Peyer's patch (tissue), 4 donors: ENCODE data around the gene PRG2. TPM values are rescaled to one million over a fixed set of nuclear protein-coding genes. Genes with fewer than 3 reads are reported as not detected.

Source experiments
- DNase-seq, 3 donors: peaks; one replicate each; pipeline ENCODE4 v3.0.0-alpha.2; 2017 to 2019
- H3K27ac ChIP-seq, 4 donors: fragments of 200-600 bp; sonication (generic); one replicate each; pipeline ENCODE4 v1.5.1; 2016 to 2019
- H3K27me3 ChIP-seq, 2 donors: fragments of 200-600 bp; sonication (generic); one replicate each; pipeline ENCODE4 v1.5.1; 2019
- H3K36me3 ChIP-seq, 3 donors: fragments of 200-600 bp; sonication (generic); one replicate each; pipeline ENCODE4 v1.5.1; 2016 to 2019
- H3K4me1 ChIP-seq, 4 donors: fragments of 200-600 bp; sonication (generic); one replicate each; pipeline ENCODE4 v1.5.1; 2016 to 2019
- H3K4me3 ChIP-seq, 4 donors: fragments of 200-600 bp; sonication (generic); 1 replicate in 3 of 4; 2 replicates in 1 of 4; pipeline ENCODE4 v1.5.1; 2016 to 2019; ENCODE audit warnings: mild to moderate bottlenecking in 1 of 4
- H3K9me3 ChIP-seq, 4 donors: fragments of 200-600 bp; sonication (generic); one replicate each; pipeline ENCODE4 v1.5.1; 2016 to 2019; ENCODE audit warnings: mild to moderate bottlenecking in 1 of 4
- CTCF ChIP-seq, 6 experiments: fragments of 450-650 bp in 4 of 6; fragments of 200-600 bp in 2 of 6; sonication (generic) in 1 of 6; IDR thresholded peaks; one replicate each; pipeline ENCODE4 v1.5.1; 2017 to 2019; ENCODE audit warnings: antibody characterized with exemption in 6 of 6, mild to moderate bottlenecking in 3 of 6, moderate library complexity in 1 of 6
- POLR2A ChIP-seq, 2 donors: fragments of 450-650 bp; IDR thresholded peaks; one replicate each; pipeline ENCODE4 v1.5.1; 2017; ENCODE audit warnings: antibody characterized with exemption in 2 of 2, mild to moderate bottlenecking in 2 of 2, moderate library complexity in 2 of 2
- total RNA-seq, 4 donors: library from RNA; depleted of rRNA; stranded (reverse); fragments of >200 nt; gene quantifications; one replicate each; pipeline ENCODE4 v1.1.0, GENCODE V29; 2016

PRG2 gene
- total RNA-seq, 4 donors from 2014 or later, result not detected

- no peaks in the 10 kb centered on the region for H3K9me3 ChIP-seq
- H3K4me3 ChIP-seq, result no peak overlapping the region
- no peak overlapping the region for H3K27ac ChIP-seq
- TF ChIP-seq CTCF (IDR thresholded peaks at IDR 0.05) (no peak), POLR2A (IDR thresholded peaks at IDR 0.05) (no peak)
- H3K4me1 ChIP-seq, result no peaks in the 10 kb centered on the region
- no peaks in the 10 kb centered on the region for H3K27me3 ChIP-seq
- no peak for DNase-seq
- H3K36me3 ChIP-seq, result no peaks in the 10 kb centered on the region
These were observed 15.0 kb downstream of the PRG2 start for GRCh38 chr11:57375490-57375889.

- TF ChIP-seq POLR2A (IDR thresholded peaks at IDR 0.05) (no peak), CTCF (IDR thresholded peaks at IDR 0.05) (no peak)
- Histone ChIP-seq H3K36me3 (no peaks in the 10 kb centered on the region), H3K27me3 (no peaks in the 10 kb centered on the region), H3K4me3 (no peak overlapping the region), H3K4me1 (no peaks in the 10 kb centered on the region), H3K9me3 (no peaks in the 10 kb centered on the region), H3K27ac (no peak overlapping the region)
- DNase-seq, result no peak
These were observed 15.5 kb downstream of the PRG2 start for GRCh38 chr11:57374966-57375365.

GRCh38 chr11:57373146-57373545, 17.3 kb downstream of the PRG2 start:
- Histone ChIP-seq H3K27me3 (no peaks in the 10 kb centered on the region), H3K27ac (no peak overlapping the region), H3K36me3 (no peaks in the 10 kb centered on the region), H3K9me3 (no peaks in the 10 kb centered on the region), H3K4me1 (no peaks in the 10 kb centered on the region), H3K4me3 (no peak overlapping the region)
- TF ChIP-seq CTCF (IDR thresholded peaks at IDR 0.05) (no peak), POLR2A (IDR thresholded peaks at IDR 0.05) (no peak)
- DNase-seq, result no peak

- TF ChIP-seq CTCF (IDR thresholded peaks at IDR 0.05) (no peak), POLR2A (IDR thresholded peaks at IDR 0.05) (no peak)
- Histone ChIP-seq H3K27ac (no peak overlapping the region), H3K27me3 (no peaks in the 10 kb centered on the region), H3K9me3 (no peaks in the 10 kb centered on the region), H3K36me3 (no peaks in the 10 kb centered on the region), H3K4me3 (no peak overlapping the region), H3K4me1 (no peaks in the 10 kb centered on the region)
- no peak for DNase-seq
These were observed 19.5 kb downstream of the PRG2 start for GRCh38 chr11:57370941-57371340.

GRCh38 chr11:57370251-57370650, 20.2 kb downstream of the PRG2 start:
- H3K4me1 ChIP-seq, result no peaks in the 10 kb centered on the region

More at GRCh38 chr11:57370251-57370650, 20.2 kb downstream of the PRG2 start:
- H3K9me3 ChIP-seq, result no peaks in the 10 kb centered on the region
- H3K27ac ChIP-seq, result no peak overlapping the region
- no peak for DNase-seq
- TF ChIP-seq POLR2A (IDR thresholded peaks at IDR 0.05) (no peak), CTCF (IDR thresholded peaks at IDR 0.05) (no peak)
- H3K4me3 ChIP-seq, result no peak overlapping the region
- no peaks in the 10 kb centered on the region for H3K27me3 ChIP-seq
- no peaks in the 10 kb centered on the region for H3K36me3 ChIP-seq
